ENCODE results near the gene AKAP4. TPM values are rescaled to one million over a fixed set of nuclear protein-coding genes. Genes with fewer than 3 reads are reported as not detected.
A peak's percentile ranks its signal among the peaks of the same experiment; 100 is the strongest.

AKAP4 gene
- total RNA-seq, 1 experiment from 2014 or later = not detected

GRCh38 chrX:50167366-50167765, 33.4 kb downstream of the AKAP4 start:
- no TSS peak for BruUV-seq (replicated peaks)
- H3K9me3 Mint-ChIP-seq (ENCODE audit: unreplicated experiment) = peaks cover 6% of the 10 kb centered on the region
- intact Hi-C loops (cut with micrococcal nuclease) = no loop called here
- H3K27me3 Mint-ChIP-seq (ENCODE audit: insufficient read depth, unreplicated experiment) = peaks cover 24% of the 10 kb centered on the region
- DNase-seq (ENCODE audit: unreplicated experiment) = no peak
- TF ChIP-seq, protein P1, sequence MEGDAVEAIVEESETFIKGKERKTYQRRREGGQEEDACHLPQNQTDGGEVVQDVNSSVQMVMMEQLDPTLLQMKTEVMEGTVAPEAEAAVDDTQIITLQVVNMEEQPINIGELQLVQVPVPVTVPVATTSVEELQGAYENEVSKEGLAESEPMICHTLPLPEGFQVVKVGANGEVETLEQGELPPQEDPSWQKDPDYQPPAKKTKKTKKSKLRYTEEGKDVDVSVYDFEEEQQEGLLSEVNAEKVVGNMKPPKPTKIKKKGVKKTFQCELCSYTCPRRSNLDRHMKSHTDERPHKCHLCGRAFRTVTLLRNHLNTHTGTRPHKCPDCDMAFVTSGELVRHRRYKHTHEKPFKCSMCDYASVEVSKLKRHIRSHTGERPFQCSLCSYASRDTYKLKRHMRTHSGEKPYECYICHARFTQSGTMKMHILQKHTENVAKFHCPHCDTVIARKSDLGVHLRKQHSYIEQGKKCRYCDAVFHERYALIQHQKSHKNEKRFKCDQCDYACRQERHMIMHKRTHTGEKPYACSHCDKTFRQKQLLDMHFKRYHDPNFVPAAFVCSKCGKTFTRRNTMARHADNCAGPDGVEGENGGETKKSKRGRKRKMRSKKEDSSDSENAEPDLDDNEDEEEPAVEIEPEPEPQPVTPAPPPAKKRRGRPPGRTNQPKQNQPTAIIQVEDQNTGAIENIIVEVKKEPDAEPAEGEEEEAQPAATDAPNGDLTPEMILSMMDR (IDR thresholded peaks at IDR 0.05; ENCODE audit: unreplicated experiment) = no peak
- no peaks in the 10 kb centered on the region for H3K36me3 Mint-ChIP-seq (ENCODE audit: insufficient read depth, unreplicated experiment)
- no peaks in the 10 kb centered on the region for H3K4me1 Mint-ChIP-seq (ENCODE audit: insufficient read depth, unreplicated experiment)
- H3K27ac Mint-ChIP-seq (ENCODE audit: low read depth, unreplicated experiment) = no peak overlapping the region
- ChIA-PET CTCF (interaction anchor here (0.5 to 0.7 kb wide), 2 partner anchors 20 to 38 kb away, joined by 3 to 4 read pairs; partner anchors contain the start of gene CCNB3), POLR2A (interaction anchor here (0.7 kb wide), 1 partner anchor 23 kb away, joined by 3 read pairs; no protein-coding TSS in a partner anchor)
- no peak overlapping the region for H3K4me3 Mint-ChIP-seq (ENCODE audit: unreplicated experiment)

DNA sequence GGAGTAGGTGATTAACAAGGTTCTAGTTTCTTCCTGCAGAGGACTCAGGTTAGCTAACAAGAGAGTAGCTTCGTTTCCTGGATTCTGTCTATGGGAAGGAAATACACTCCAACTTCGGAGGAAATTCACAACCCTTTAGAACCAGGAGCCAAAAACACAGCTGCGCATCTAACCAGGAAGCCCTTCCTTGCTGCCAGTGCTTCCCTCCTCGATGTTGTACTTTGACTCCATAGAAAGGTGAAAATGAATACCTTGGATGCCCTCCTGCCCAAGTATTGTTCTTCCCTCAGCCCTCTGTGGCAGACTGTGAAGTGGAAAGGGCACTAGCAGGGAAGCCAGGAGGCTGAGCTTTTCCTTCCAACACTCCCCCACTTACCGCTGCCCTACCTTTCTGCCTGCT, 35.1 kb downstream of the AKAP4 start:
- ChIA-PET POLR2A (no interaction called here), CTCF (no interaction called here)
- H3K4me3 Mint-ChIP-seq (ENCODE audit: unreplicated experiment) = no peak overlapping the region
- H3K36me3 Mint-ChIP-seq (ENCODE audit: insufficient read depth, unreplicated experiment) = no peaks in the 10 kb centered on the region
- TF ChIP-seq, protein P1 (IDR thresholded peaks at IDR 0.05; ENCODE audit: unreplicated experiment) = no peak
- H3K27ac Mint-ChIP-seq (ENCODE audit: low read depth, unreplicated experiment) = no peak overlapping the region
- intact Hi-C loops (cut with micrococcal nuclease) = no loop called here
- H3K27me3 Mint-ChIP-seq (ENCODE audit: insufficient read depth, unreplicated experiment) = peaks cover 16% of the 10 kb centered on the region
- BruUV-seq (replicated peaks) = no TSS peak
- no peaks in the 10 kb centered on the region for H3K9me3 Mint-ChIP-seq (ENCODE audit: unreplicated experiment)
- H3K4me1 Mint-ChIP-seq (ENCODE audit: insufficient read depth, unreplicated experiment) = no peaks in the 10 kb centered on the region
- DNase-seq (ENCODE audit: unreplicated experiment) = no peak

DNA sequence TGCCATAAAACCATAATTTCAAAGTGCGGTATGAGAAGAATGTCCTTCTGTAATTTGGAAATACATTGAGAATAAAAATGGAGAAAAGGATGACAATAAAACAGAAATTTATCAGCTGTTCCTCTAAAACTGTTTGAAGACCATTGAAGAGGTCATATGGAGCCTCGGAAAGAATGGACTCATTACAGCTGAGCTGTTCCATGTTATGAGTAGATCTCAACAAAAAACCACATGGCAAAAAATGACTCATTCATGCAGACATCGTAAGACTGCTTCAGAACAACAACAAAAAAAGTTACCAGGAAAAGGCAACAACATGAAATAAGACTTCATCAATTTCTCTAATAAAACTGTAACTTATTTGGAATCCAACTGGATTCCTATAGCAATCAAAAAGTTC, 39.7 kb downstream of the AKAP4 start:
- POLR2A ChIA-PET = no interaction called here
- Mint-ChIP-seq H3K4me1 (ENCODE audit: insufficient read depth, unreplicated experiment) (no peaks in the 10 kb centered on the region), H3K36me3 (ENCODE audit: insufficient read depth, unreplicated experiment) (no peaks in the 10 kb centered on the region), H3K27ac (ENCODE audit: low read depth, unreplicated experiment) (no peak overlapping the region), H3K4me3 (ENCODE audit: unreplicated experiment) (no peak overlapping the region), H3K9me3 (ENCODE audit: unreplicated experiment) (no peaks in the 10 kb centered on the region), H3K27me3 (ENCODE audit: insufficient read depth, unreplicated experiment) (peaks cover 9% of the 10 kb centered on the region)
- CTCF ChIA-PET = interaction anchor here (0.6 to 1.4 kb wide), 3 partner anchors 11 to 230 kb away, joined by 3 to 4 read pairs (median 3); no protein-coding TSS in a partner anchor
- TF ChIP-seq, protein P1 (IDR thresholded peaks at IDR 0.05; ENCODE audit: unreplicated experiment) = no peak
- intact Hi-C loops (cut with micrococcal nuclease) = no loop called here
- BruUV-seq (replicated peaks) = no TSS peak
- DNase-seq (ENCODE audit: unreplicated experiment) = peak; percentile 5

DNA sequence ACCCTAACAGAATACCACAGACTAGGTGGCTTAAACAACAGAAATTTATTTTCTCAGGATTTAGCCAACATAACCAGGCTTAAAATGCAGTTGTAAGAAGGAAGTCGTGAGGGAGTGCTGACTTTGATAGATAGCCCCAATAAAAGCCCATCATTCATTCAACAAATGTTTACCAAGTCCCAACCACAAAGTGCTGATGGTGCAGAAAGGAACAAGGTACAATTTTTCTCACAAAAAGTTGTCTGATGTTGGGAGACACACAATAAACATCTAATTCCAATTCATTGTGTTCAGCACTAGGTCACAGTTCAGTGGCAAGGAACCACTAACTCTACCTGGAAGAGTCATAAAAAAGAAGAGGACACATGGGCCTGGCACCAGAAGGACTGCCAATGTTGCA, 42.2 kb downstream of the AKAP4 start:
- DNase-seq (ENCODE audit: unreplicated experiment) = no peak
- intact Hi-C loops (cut with micrococcal nuclease) = no loop called here
- CTCF ChIA-PET = no interaction called here
- H3K4me1 Mint-ChIP-seq (ENCODE audit: insufficient read depth, unreplicated experiment) = no peaks in the 10 kb centered on the region
- H3K27ac Mint-ChIP-seq (ENCODE audit: low read depth, unreplicated experiment) = no peak overlapping the region
- no peaks in the 10 kb centered on the region for H3K27me3 Mint-ChIP-seq (ENCODE audit: insufficient read depth, unreplicated experiment)
- BruUV-seq (replicated peaks) = no TSS peak
- POLR2A ChIA-PET = interaction anchor here (0.6 kb wide), 1 partner anchor 1071 kb away, joined by 3 read pairs; no protein-coding TSS in a partner anchor
- no peaks in the 10 kb centered on the region for H3K36me3 Mint-ChIP-seq (ENCODE audit: insufficient read depth, unreplicated experiment)
- no peak overlapping the region for H3K4me3 Mint-ChIP-seq (ENCODE audit: unreplicated experiment)
- TF ChIP-seq, protein P1 (IDR thresholded peaks at IDR 0.05; ENCODE audit: unreplicated experiment) = no peak
- peaks cover 5% of the 10 kb centered on the region for H3K9me3 Mint-ChIP-seq (ENCODE audit: unreplicated experiment)

Measured in MCF 10A (cell line).